Esophagus muscularis mucosa (tissue), 3 donors: Measurements from ENCODE around the gene ETV3.

Source experiments
- POLR2A ChIP-seq: fragments of 450-650 bp; IDR thresholded peaks from one replicate; pipeline ENCODE4 v1.6.1; 2017; ENCODE audit warnings: antibody characterized with exemption, moderate library complexity, mild to moderate bottlenecking, low read depth
- POLR2AphosphoS5 ChIP-seq, 2 donors: sonication (generic); formaldehyde crosslinking; IDR thresholded peaks; one replicate each; pipeline ENCODE4 v1.6.1; 2017; ENCODE audit warnings: antibody characterized with exemption in 2 of 2
- TF ChIP-seq, protein P1 (sequence below), 3 experiments: fragments of 200-600 bp in 2 of 3; fragments of 450-650 bp in 1 of 3; sonication (generic) in 2 of 3; IDR thresholded peaks; one replicate each; pipeline ENCODE4 v1.5.1; 2017 to 2019; ENCODE audit warnings: antibody characterized with exemption in 3 of 3, mild to moderate bottlenecking in 2 of 3, moderate library complexity in 1 of 3

DNA sequence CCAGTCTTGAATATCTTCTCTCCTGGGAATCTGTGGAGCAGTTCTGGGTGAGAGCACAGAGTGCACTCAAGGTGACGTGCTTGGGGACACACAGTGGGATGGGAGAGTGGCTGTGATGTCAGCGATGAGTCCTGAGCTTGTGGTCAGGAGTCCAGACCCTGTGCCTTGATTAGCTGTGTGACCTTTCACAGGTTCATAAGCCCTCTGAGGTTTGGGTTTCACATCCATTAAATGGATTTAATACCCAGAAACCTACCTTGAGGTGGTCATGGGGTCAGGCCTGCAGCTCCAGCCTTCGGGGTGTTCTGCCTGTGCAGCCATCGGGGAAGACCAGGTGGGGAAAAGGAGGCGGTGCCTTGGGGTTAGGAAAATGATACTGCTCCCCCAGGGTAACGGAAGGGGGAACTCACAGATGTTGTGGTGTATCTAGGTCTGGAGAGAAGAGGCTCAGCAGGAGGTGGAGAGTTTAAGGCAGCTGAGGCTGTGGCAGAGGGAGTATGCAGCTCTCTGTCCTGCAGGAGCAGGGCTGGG lies 38.5 kb upstream of the ETV3 start:
- TF ChIP-seq, protein P1, sequence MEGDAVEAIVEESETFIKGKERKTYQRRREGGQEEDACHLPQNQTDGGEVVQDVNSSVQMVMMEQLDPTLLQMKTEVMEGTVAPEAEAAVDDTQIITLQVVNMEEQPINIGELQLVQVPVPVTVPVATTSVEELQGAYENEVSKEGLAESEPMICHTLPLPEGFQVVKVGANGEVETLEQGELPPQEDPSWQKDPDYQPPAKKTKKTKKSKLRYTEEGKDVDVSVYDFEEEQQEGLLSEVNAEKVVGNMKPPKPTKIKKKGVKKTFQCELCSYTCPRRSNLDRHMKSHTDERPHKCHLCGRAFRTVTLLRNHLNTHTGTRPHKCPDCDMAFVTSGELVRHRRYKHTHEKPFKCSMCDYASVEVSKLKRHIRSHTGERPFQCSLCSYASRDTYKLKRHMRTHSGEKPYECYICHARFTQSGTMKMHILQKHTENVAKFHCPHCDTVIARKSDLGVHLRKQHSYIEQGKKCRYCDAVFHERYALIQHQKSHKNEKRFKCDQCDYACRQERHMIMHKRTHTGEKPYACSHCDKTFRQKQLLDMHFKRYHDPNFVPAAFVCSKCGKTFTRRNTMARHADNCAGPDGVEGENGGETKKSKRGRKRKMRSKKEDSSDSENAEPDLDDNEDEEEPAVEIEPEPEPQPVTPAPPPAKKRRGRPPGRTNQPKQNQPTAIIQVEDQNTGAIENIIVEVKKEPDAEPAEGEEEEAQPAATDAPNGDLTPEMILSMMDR (IDR thresholded peaks at IDR 0.05) = no peak
- no peak for TF ChIP-seq POLR2AphosphoS5 (IDR thresholded peaks at IDR 0.05)
- no peak for TF ChIP-seq POLR2A
